OCI-LY3 (cell line): Measurements from ENCODE around the gene DDO.

ENCODE experiments used
- H2AFZ ChIP-seq: fragments of 200-600, 300-600 bp; shearing (Covaris generic); 2 replicates; pipeline ENCODE4 v1.6.0; 2014; ENCODE audit warnings: antibody characterized with exemption, low read depth, low read length
- H3K27ac ChIP-seq: fragments of 200-600, 300-600 bp; sonication (generic); 2 replicates; pipeline ENCODE4 v1.5.1; 2014; ENCODE audit warnings: mild to moderate bottlenecking, low read length, moderate library complexity, mixed read lengths
- H3K27me3 ChIP-seq: fragments of 200-600, 300-600 bp; sonication (generic); 2 replicates; pipeline ENCODE4 v1.6.1; 2014; ENCODE audit warnings: low read depth, low read length, mixed read lengths
- H3K36me3 ChIP-seq: fragments of 200-600, 300-600 bp; sonication (generic); replicated peaks from 2 replicates; pipeline ENCODE3; 2014; ENCODE audit warnings: low read depth, low read length, mixed read lengths
- H3K4me1 ChIP-seq: fragments of 300-600, 200-600 bp; sonication (generic); 2 replicates; pipeline ENCODE4 v1.6.1; 2014; ENCODE audit warnings: low read length, mixed read lengths
- H3K4me2 ChIP-seq: fragments of 200-600, 300-600 bp; sonication (generic); 2 replicates; pipeline ENCODE4 v1.6.1; 2014; ENCODE audit warnings: low read length, mixed read lengths
- H3K4me3 ChIP-seq: fragments of 300-600, 200-600 bp; sonication (generic); 2 replicates; pipeline ENCODE4 v1.5.1; 2014; ENCODE audit warnings: antibody characterized with exemption, mild to moderate bottlenecking, low read length, moderate library complexity
- H3K79me2 ChIP-seq: fragments of 300-600, 200-600 bp; shearing (Covaris generic); 2 replicates; pipeline ENCODE4 v1.6.1; 2014; ENCODE audit warnings: mild to moderate bottlenecking, low read length, mixed read lengths
- H3K9ac ChIP-seq: fragments of 300-600, 200-600 bp; shearing (Covaris generic); 2 replicates; pipeline ENCODE4 v1.6.0; 2014; ENCODE audit warnings: mild to moderate bottlenecking, low read length, moderate library complexity
- H3K9me3 ChIP-seq: fragments of 200-600, 300-600 bp; shearing (Covaris generic); 2 replicates; pipeline ENCODE4 v1.6.1; 2014; ENCODE audit warnings: low read length, mixed read lengths; ENCODE audit not compliant: insufficient read depth
- H4K20me1 ChIP-seq: fragments of 200-600, 300-600 bp; sonication (generic); 2 replicates; pipeline ENCODE4 v1.6.1; 2016; ENCODE audit warnings: low read length, mixed read lengths; ENCODE audit not compliant: insufficient read depth
- EZH2phosphoT487 ChIP-seq: fragments of 200-600 bp; shearing (Covaris generic); IDR thresholded peaks from 2 replicates; pipeline ENCODE4 v1.6.1; 2018; ENCODE audit warnings: antibody characterized with exemption, mixed run types, low read depth
- TF ChIP-seq, protein P1 (sequence below): fragments of 200-600, 300-600 bp; sonication (generic); IDR thresholded peaks from 2 replicates; pipeline ENCODE4 v1.5.1; 2014; ENCODE audit warnings: antibody characterized with exemption, low read length, low read depth

The DDO gene

GRCh38 chr6:110398778-110399177, 16.6 kb downstream of the DDO start:
- H4K20me1 ChIP-seq, result no peaks in the 10 kb centered on the region
- H3K79me2 ChIP-seq, result no peaks in the 10 kb centered on the region
- H3K9ac ChIP-seq, result no peak overlapping the region
- no peak overlapping the region for H3K4me2 ChIP-seq
- H3K4me1 ChIP-seq, result no peaks in the 10 kb centered on the region
- no peaks in the 10 kb centered on the region for H3K9me3 ChIP-seq
- H2AFZ ChIP-seq, result no peak overlapping the region
- no peaks in the 10 kb centered on the region for H3K36me3 ChIP-seq
- no peaks in the 10 kb centered on the region for H3K27me3 ChIP-seq
- no peak for TF ChIP-seq EZH2phosphoT487
- TF ChIP-seq, protein P1, sequence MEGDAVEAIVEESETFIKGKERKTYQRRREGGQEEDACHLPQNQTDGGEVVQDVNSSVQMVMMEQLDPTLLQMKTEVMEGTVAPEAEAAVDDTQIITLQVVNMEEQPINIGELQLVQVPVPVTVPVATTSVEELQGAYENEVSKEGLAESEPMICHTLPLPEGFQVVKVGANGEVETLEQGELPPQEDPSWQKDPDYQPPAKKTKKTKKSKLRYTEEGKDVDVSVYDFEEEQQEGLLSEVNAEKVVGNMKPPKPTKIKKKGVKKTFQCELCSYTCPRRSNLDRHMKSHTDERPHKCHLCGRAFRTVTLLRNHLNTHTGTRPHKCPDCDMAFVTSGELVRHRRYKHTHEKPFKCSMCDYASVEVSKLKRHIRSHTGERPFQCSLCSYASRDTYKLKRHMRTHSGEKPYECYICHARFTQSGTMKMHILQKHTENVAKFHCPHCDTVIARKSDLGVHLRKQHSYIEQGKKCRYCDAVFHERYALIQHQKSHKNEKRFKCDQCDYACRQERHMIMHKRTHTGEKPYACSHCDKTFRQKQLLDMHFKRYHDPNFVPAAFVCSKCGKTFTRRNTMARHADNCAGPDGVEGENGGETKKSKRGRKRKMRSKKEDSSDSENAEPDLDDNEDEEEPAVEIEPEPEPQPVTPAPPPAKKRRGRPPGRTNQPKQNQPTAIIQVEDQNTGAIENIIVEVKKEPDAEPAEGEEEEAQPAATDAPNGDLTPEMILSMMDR, result no peak
- H3K27ac ChIP-seq, result no peak overlapping the region
- no peak overlapping the region for H3K4me3 ChIP-seq

DNA sequence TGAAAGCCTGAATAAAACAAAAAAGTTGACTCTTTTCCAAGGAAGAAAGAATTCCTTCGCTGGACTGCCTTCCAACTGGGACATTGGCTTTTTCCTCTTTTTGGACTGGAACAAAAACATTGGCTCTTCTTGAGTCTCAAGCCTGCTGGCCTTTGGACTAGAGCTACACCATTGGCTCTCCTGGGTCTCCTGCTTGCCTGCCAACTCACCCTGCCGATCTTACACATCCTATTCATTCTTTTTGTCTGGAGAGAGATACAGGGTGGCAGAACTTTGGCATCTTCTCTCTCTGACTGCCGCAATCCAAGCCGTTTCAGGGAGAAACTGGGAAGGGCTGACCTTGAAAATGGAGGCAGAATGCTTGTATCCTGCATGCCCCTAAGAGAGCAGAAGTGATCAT, 20.2 kb downstream of the DDO start:
- Histone ChIP-seq H2AFZ (no peak overlapping the region), H3K36me3 (no peaks in the 10 kb centered on the region), H3K4me1 (no peaks in the 10 kb centered on the region), H3K4me2 (no peak overlapping the region), H4K20me1 (no peaks in the 10 kb centered on the region), H3K9ac (no peak overlapping the region), H3K79me2 (no peaks in the 10 kb centered on the region), H3K4me3 (no peak overlapping the region), H3K27ac (no peak overlapping the region), H3K9me3 (no peaks in the 10 kb centered on the region), H3K27me3 (no peaks in the 10 kb centered on the region)
- TF ChIP-seq, protein P1, result no peak
- no peak for TF ChIP-seq EZH2phosphoT487

GRCh38 chr6:110394409-110394808, 21.0 kb downstream of the DDO start:
- H3K4me3 ChIP-seq, result no peak overlapping the region
- no peaks in the 10 kb centered on the region for H3K4me1 ChIP-seq
- H3K27ac ChIP-seq, result no peak overlapping the region
- no peaks in the 10 kb centered on the region for H3K36me3 ChIP-seq
- H3K27me3 ChIP-seq, result no peaks in the 10 kb centered on the region
- no peak for TF ChIP-seq EZH2phosphoT487
- TF ChIP-seq, protein P1, result no peak
- no peak overlapping the region for H3K4me2 ChIP-seq
- no peaks in the 10 kb centered on the region for H3K79me2 ChIP-seq
- H2AFZ ChIP-seq, result no peak overlapping the region
- H4K20me1 ChIP-seq, result no peaks in the 10 kb centered on the region
- H3K9me3 ChIP-seq, result no peaks in the 10 kb centered on the region
- no peak overlapping the region for H3K9ac ChIP-seq

- Histone ChIP-seq H2AFZ (no peak overlapping the region), H3K27ac (no peak overlapping the region), H3K9me3 (no peaks in the 10 kb centered on the region), H3K36me3 (no peaks in the 10 kb centered on the region), H3K9ac (no peak overlapping the region), H4K20me1 (no peaks in the 10 kb centered on the region), H3K4me3 (no peak overlapping the region), H3K27me3 (no peaks in the 10 kb centered on the region), H3K79me2 (no peaks in the 10 kb centered on the region), H3K4me2 (no peak overlapping the region), H3K4me1 (no peaks in the 10 kb centered on the region)
- TF ChIP-seq, protein P1, result no peak
- TF ChIP-seq EZH2phosphoT487, result no peak
Measured at GRCh38 chr6:110392727-110393126, 22.6 kb downstream of the DDO start.
